ENCODE measurements around the gene C11orf52. TPM values are rescaled to one million over a fixed set of nuclear protein-coding genes. Genes with fewer than 3 reads are reported as not detected.

C11orf52 gene
- total and polyA plus RNA-seq, 2 of the 13 experiments (the other 11 are each of a cell fraction or from before 2014, with no cell fraction given): 7.4 to 11.0 TPM

DNA sequence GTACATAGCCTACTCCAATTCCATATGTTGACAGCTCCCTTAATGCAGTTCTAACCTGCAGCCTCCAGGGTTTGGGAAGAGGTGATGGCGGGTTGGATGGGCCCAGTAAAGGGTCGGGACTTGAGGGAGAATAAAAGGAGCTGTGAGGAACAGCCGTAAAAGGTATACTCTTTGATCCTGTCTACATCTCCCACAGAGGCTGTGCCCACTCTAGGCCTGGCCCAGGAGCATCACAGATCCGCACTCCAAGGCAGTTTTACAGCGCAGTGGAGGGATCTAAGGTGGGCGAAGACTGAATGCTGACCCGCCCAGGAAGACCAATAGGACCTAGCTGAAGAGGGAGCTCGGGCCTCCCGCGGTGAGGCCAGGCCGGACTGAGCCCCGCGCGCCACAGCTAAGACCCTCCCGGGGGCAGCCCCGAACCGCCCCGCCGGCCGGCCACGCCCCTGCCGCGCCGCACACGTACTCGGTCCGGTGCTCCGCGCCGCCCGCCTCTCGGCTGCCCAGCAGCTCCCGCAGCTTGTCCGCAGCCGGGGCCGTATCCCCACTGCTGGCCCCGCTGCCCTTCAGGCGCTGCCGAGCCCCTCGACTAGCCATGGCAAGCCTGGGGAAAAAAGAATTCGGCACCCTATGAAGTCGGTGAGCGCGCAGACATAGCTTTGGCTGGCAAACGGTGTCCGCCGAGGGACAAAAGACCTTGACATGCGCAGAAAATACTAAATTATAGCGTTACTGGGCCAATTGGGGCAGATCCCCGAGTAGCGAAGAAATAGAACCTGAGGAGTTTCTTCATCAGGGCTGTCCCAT is 47.6 kb upstream of the C11orf52 start, which contains the start of gene ALG9 (continued):
- TF ChIP-seq, protein P1, sequence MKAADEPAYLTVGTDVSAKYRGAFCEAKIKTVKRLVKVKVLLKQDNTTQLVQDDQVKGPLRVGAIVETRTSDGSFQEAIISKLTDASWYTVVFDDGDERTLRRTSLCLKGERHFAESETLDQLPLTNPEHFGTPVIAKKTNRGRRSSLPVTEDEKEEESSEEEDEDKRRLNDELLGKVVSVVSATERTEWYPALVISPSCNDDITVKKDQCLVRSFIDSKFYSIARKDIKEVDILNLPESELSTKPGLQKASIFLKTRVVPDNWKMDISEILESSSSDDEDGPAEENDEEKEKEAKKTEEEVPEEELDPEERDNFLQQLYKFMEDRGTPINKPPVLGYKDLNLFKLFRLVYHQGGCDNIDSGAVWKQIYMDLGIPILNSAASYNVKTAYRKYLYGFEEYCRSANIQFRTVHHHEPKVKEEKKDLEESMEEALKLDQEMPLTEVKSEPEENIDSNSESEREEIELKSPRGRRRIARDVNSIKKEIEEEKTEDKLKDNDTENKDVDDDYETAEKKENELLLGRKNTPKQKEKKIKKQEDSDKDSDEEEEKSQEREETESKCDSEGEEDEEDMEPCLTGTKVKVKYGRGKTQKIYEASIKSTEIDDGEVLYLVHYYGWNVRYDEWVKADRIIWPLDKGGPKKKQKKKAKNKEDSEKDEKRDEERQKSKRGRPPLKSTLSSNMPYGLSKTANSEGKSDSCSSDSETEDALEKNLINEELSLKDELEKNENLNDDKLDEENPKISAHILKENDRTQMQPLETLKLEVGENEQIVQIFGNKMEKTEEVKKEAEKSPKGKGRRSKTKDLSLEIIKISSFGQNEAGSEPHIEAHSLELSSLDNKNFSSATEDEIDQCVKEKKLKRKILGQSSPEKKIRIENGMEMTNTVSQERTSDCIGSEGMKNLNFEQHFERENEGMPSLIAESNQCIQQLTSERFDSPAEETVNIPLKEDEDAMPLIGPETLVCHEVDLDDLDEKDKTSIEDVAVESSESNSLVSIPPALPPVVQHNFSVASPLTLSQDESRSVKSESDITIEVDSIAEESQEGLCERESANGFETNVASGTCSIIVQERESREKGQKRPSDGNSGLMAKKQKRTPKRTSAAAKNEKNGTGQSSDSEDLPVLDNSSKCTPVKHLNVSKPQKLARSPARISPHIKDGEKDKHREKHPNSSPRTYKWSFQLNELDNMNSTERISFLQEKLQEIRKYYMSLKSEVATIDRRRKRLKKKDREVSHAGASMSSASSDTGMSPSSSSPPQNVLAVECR (CRISPR knock-in tag; IDR thresholded peaks at IDR 0.05; ENCODE audit: borderline replicate concordance): peak; percentile 92
- no peak for TF ChIP-seq ZNF737 (CRISPR knock-in tag; IDR thresholded peaks at IDR 0.05; ENCODE audit: borderline replicate concordance)
- TF ChIP-seq, protein P2, sequence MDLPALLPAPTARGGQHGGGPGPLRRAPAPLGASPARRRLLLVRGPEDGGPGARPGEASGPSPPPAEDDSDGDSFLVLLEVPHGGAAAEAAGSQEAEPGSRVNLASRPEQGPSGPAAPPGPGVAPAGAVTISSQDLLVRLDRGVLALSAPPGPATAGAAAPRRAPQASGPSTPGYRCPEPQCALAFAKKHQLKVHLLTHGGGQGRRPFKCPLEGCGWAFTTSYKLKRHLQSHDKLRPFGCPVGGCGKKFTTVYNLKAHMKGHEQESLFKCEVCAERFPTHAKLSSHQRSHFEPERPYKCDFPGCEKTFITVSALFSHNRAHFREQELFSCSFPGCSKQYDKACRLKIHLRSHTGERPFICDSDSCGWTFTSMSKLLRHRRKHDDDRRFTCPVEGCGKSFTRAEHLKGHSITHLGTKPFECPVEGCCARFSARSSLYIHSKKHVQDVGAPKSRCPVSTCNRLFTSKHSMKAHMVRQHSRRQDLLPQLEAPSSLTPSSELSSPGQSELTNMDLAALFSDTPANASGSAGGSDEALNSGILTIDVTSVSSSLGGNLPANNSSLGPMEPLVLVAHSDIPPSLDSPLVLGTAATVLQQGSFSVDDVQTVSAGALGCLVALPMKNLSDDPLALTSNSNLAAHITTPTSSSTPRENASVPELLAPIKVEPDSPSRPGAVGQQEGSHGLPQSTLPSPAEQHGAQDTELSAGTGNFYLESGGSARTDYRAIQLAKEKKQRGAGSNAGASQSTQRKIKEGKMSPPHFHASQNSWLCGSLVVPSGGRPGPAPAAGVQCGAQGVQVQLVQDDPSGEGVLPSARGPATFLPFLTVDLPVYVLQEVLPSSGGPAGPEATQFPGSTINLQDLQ (CRISPR knock-in tag; IDR thresholded peaks at IDR 0.05): 0 out of 2 replicates have a peak, but pooled peaks have one; percentile 14
- TF ChIP-seq FOXJ3 (CRISPR knock-in tag; IDR thresholded peaks at IDR 0.05; ENCODE audit: borderline replicate concordance): no peak
- TF ChIP-seq ZNF282 (IDR thresholded peaks at IDR 0.05; ENCODE audit: partially characterized antibody): no peak
- TF ChIP-seq, protein P3, sequence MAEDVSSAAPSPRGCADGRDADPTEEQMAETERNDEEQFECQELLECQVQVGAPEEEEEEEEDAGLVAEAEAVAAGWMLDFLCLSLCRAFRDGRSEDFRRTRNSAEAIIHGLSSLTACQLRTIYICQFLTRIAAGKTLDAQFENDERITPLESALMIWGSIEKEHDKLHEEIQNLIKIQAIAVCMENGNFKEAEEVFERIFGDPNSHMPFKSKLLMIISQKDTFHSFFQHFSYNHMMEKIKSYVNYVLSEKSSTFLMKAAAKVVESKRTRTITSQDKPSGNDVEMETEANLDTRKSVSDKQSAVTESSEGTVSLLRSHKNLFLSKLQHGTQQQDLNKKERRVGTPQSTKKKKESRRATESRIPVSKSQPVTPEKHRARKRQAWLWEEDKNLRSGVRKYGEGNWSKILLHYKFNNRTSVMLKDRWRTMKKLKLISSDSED (CRISPR knock-in tag; IDR thresholded peaks at IDR 0.05): no peak
- peak; percentile 86 for TF ChIP-seq ZNF563 (CRISPR knock-in tag; IDR thresholded peaks at IDR 0.05)
- no peak for TF ChIP-seq ZNF841 (CRISPR knock-in tag; IDR thresholded peaks at IDR 0.05; ENCODE audit: borderline replicate concordance)
- peak; percentile 48; the same call in 1 of the 2 replicates for TF ChIP-seq ZNF788 (CRISPR knock-in tag; IDR thresholded peaks at IDR 0.05; ENCODE audit: borderline replicate concordance)
- TF ChIP-seq PHF21A (CRISPR knock-in tag; IDR thresholded peaks at IDR 0.05): peak; percentile 96
- no peak for TF ChIP-seq SOX6 (IDR thresholded peaks at IDR 0.05)
- TF ChIP-seq SOX6 (CRISPR knock-in tag; IDR thresholded peaks at IDR 0.05): peak; percentile 22; the same call in 1 of the 2 replicates
- TF ChIP-seq ZFP82 (CRISPR knock-in tag; IDR thresholded peaks at IDR 0.05; ENCODE audit: borderline replicate concordance): no peak; the same call in 1 of the 2 replicates
- no peak for TF ChIP-seq ZNF674 (CRISPR knock-in tag; IDR thresholded peaks at IDR 0.05; ENCODE audit: low read depth)
- TF ChIP-seq ARHGAP35 (CRISPR knock-in tag; IDR thresholded peaks at IDR 0.05; ENCODE audit: borderline replicate concordance): no peak
- no peak for TF ChIP-seq MTF1 (CRISPR knock-in tag; IDR thresholded peaks at IDR 0.05)
- TF ChIP-seq ZNF225 (CRISPR knock-in tag; IDR thresholded peaks at IDR 0.05): peak; percentile 78; the same call in 1 of the 2 replicates
- peak; percentile 67 for TF ChIP-seq AGO2 (optimal IDR thresholded peaks at IDR 0.05; ENCODE audit: low read depth, low read length)
- no peak for TF ChIP-seq ZFP1 (CRISPR knock-in tag; IDR thresholded peaks at IDR 0.05)
- TF ChIP-seq SMAD3 (CRISPR knock-in tag; IDR thresholded peaks at IDR 0.05): peak; percentile 39; the same call in 1 of the 2 replicates
